ENCODE data around the gene AGPAT3.

DNA sequence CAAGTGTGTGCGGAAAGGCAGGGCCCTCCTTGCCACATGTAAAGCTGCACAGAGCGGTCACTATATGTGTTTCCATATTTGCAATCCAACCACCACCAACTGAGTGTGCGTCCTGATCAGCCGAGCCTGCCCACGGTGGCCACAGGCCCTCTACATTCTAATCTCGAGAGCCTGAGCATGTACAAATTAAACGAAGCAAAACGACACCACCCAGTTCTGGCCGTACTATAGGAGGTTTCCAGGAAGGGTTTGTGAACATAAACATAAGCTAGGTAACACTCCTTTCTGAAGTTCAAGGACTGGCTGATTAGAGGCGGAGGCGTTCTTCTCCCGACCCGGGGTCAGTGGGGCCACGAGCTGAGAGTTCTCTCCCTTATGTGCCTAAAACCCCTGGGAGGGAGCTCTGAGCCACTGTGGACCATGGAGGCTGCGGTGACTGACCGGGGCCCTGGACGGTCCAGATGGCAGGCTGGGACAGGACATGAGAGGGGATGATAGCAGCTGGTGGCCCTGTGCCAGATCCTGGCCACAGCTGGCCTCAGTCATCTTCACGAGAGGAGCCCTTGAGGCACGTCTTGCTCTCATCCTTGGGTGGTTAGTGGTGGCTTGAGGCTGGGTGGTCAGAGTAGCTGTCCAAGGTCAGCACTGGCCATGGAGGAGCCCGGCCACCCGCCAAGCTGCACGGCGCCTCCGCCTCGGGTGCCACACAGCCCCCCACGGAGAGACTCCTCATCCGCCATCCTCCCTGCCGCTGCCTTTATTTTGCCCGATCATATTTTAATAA is 108.0 kb downstream of the AGPAT3 start:
- TF ChIP-seq, protein P1, sequence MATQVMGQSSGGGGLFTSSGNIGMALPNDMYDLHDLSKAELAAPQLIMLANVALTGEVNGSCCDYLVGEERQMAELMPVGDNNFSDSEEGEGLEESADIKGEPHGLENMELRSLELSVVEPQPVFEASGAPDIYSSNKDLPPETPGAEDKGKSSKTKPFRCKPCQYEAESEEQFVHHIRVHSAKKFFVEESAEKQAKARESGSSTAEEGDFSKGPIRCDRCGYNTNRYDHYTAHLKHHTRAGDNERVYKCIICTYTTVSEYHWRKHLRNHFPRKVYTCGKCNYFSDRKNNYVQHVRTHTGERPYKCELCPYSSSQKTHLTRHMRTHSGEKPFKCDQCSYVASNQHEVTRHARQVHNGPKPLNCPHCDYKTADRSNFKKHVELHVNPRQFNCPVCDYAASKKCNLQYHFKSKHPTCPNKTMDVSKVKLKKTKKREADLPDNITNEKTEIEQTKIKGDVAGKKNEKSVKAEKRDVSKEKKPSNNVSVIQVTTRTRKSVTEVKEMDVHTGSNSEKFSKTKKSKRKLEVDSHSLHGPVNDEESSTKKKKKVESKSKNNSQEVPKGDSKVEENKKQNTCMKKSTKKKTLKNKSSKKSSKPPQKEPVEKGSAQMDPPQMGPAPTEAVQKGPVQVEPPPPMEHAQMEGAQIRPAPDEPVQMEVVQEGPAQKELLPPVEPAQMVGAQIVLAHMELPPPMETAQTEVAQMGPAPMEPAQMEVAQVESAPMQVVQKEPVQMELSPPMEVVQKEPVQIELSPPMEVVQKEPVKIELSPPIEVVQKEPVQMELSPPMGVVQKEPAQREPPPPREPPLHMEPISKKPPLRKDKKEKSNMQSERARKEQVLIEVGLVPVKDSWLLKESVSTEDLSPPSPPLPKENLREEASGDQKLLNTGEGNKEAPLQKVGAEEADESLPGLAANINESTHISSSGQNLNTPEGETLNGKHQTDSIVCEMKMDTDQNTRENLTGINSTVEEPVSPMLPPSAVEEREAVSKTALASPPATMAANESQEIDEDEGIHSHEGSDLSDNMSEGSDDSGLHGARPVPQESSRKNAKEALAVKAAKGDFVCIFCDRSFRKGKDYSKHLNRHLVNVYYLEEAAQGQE (IDR thresholded peaks at IDR 0.05; ENCODE audit: low read depth, low read length), result no peak
- TF ChIP-seq CEBPB (IDR thresholded peaks at IDR 0.05; ENCODE audit: borderline replicate concordance in 1 of 2, low read depth in 2 of 2, low read length in 2 of 2), result no peak
- no peak for TF ChIP-seq ZNF274 (IDR thresholded peaks at IDR 0.05; ENCODE audit: insufficient read depth, insufficient read length)
- no peak; the same call in 1 of the 2 replicates for TF ChIP-seq POLR2A (IDR thresholded peaks at IDR 0.05; ENCODE audit: low read depth, low read length)
